Hepatocyte (in vitro differentiated cells): ENCODE data around the gene KIF5C.

ENCODE experiments used
- CTCF ChIP-seq: fragments of 200-600 bp; sonication (generic); IDR thresholded peaks from 2 replicates; pipeline ENCODE4 v1.5.1; 2016; ENCODE audit warnings: antibody characterized with exemption, mild to moderate bottlenecking; ENCODE audit not compliant: poor library complexity
- EZH2 ChIP-seq: fragments of 200-600 bp; sonication (generic); IDR thresholded peaks from 2 replicates; pipeline ENCODE4 v1.6.1; 2016; ENCODE audit warnings: antibody characterized with exemption, mild to moderate bottlenecking, borderline replicate concordance
- EZH2phosphoT487 ChIP-seq: fragments of 200-600 bp; sonication (generic); IDR thresholded peaks from one replicate; pipeline ENCODE4 v1.6.1; 2018; ENCODE audit warnings: antibody characterized with exemption, mild to moderate bottlenecking, low read depth, moderate library complexity; ENCODE audit not compliant: unreplicated experiment, severe bottlenecking

- TF ChIP-seq CTCF (no peak), EZH2 (no peak), EZH2phosphoT487 (no peak)
Observed at GRCh38 chr2:149021271-149021719, 146.3 kb downstream of the KIF5C start.
